HG03060 (cell line): ENCODE measurements around the gene KRTAP4-9.
"Not testable (repeated sequence)": the region's sequence is repeated elsewhere in the genome, so short reads cannot be mapped to it uniquely, and the experiment has no call there.

ENCODE experiments used
- ATAC-seq: cut with Tn5 transposase; IDR thresholded peaks from one replicate; pipeline ENCODE4 v1.9.1; 2021; ENCODE audit warnings: low read depth, moderate number of reproducible peaks; ENCODE audit not compliant: unreplicated experiment

KRTAP4-9 gene

DNA sequence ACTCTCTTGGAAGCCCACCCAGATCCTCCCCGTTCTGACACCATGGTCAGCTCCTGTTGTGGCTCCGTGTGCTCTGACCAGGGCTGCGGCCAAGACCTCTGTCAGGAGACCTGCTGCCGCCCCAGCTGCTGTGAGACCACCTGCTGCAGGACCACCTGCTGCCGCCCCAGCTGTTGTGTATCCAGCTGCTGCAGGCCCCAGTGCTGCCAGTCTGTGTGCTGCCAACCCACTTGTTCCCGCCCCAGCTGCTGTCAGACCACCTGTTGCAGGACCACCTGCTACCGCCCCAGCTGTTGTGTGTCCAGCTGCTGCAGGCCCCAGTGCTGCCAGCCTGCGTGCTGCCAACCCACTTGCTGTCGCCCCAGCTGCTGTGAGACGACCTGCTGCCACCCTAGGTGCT lies at the start of gene KRTAP4-9:
TSS of gene KRTAP4-9 (plus strand) at position 43 of the 400 bp plus-strand sequence. CDS start at position 43, 0 bp downstream.
- ATAC-seq = not testable (repeated sequence)

DNA sequence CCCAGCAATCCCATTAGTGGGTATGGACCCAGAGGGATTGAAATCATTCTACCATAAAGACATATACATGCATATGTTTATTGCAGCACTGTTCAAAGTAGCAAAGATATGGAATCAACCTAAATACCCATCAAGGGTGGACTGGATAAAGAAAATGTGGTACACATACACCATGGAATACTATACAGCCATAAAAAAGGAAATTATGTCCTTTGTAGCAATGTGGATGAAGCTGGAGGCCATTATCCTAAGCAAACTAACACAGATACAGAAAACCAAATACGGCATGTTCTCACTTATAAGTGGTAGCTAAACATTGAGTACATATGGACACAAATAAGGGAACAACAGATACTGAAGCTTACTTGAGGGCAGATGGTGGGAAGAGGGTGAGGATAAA lies 47.6 kb upstream of the KRTAP4-9 start:
- ATAC-seq = no peak

DNA sequence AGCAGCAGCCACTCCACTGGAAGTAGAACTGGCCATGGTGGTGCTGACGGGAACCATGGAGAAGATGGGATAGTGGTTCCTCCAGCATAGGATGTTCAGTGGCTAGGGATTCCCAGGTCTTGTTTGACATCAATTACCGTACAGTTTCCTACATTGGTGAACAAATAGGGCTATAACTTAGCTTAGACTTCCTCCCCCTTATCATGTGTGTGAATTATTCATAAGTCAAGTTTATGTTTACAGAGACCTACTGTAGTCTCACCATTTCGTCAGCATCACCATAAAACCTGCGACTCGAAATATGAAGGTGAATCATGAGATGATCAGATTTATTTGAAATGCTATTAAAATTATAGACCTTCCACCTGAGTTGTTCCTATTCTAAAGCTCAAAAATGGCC lies 46.4 kb upstream of the KRTAP4-9 start:
- ATAC-seq = no peak

DNA sequence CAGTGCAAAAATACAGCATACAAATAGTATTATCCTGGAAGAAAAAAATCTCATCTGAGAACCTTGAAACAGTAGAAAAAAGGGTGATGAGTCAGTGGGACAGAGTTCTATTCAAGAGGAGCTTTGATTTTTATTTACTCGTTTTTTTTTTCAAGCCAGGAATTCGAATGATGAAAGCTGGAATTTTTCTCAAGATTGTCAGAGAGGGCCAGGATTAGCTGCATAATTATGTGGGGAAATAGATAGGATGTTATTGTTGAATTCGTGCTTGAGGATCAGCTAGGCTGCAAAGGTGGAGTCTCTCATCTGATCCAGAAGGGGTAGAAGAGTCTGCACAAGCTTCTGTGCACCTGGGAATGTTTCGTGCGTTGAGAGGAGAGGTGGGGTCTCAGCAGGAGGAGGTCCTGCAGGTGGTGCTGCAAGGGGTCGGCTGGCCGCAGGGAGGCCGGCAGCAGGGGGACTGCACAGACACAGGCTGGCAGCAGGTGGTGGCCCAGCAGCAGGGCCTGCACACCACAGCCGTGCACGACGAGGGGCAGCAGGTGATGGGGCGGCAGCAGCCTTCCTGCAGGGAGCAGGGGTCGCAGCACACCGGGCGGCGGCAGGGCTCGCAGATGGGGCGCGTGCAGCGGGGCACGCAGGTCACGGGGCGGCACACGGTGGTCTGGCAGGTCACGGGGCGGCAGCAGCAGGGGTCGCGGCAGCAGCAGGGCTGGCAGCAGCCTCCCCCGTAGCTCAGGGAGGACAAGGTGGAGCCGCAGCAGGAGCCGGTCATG lies 45.7 kb upstream of the KRTAP4-9 start:
- ATAC-seq = not testable (repeated sequence)

DNA sequence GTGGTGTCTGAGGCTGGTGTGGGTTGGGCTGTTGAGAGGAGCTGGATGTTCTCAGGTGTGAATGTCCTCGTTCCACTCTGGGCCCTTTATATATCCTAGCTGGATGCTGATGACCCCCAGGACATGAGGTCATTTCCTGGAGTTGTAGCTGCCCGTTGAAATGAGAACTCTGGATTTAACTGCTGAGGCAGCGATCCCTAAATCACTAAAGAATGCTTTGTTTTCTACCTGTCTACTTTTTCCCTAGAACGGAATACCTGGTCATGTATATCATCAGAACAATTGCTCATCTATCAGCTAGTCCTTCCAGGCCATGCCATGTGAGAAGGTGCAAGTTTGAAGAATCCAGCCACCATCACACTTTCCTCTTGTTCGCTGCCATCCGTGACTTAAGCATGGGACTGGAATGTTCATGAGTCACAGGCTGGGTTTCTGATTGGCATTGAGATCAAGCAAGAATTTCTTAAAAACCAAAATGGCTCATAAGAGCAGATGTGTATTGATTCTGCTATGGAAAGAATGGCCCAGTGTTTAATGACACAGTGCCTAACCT lies 45.1 kb upstream of the KRTAP4-9 start, which contains the start of gene KRTAP2-3:
TSS of gene KRTAP2-3 (minus strand) at position 63 of the 553 bp plus-strand sequence. CDS start 64 bp downstream, outside the sequence.
- no peak for ATAC-seq

DNA sequence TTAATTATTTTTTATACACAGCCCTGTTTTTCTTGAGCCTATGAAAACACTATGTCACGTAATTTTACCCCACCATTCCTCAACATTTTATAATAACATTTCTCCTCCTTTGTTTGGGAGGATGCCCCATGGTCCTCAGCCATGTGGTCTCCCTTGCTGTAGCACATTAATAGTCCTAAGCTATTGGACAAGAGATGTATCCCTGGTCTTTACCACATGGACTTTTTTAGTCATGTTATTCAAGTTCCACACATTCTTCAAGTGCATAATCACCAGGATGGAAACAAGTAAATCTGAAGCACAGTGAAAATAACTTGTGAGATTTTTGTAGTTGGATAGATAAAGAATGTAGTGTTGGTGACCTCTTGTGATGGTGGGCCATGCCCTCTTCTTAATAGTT lies 43.2 kb upstream of the KRTAP4-9 start:
- ATAC-seq = no peak

DNA sequence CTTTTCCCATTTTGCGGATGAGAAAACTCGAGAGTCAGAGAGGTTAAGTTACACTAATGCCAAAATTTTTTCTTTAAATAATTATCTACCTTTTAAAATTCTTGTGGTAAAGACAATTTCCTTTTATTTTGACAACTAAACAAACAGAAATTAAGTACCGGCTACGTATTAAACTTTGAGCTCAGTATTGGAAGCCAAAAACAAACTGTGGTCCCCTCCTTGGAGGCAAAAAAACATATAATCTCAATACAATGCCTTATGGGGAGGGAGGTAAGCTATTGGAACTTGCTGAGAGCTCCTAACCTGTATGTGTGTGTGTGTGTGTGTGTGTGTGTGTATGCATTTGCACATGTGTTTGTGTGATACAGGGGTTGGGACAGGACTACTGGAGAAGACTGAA lies 41.7 kb upstream of the KRTAP4-9 start:
- no peak for ATAC-seq

DNA sequence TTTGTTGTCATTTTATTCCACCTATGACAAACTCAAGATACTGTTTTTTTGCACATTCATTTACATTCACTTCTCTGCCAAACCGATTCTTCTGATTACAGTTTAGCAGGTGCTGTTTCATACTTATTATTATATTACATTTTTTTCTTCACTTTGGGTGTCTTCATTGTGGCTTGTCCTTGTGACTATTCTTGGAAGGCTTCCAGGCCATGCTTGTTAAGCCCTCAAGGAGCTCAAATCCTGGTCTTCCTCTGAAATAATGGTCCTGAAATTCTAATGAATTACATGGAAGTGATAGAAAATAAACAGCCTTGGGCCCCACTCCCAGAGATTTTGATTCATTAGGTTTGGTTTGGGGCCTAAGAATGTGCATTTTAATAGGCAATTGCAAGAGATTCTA lies 40.9 kb upstream of the KRTAP4-9 start:
- ATAC-seq = no peak

DNA sequence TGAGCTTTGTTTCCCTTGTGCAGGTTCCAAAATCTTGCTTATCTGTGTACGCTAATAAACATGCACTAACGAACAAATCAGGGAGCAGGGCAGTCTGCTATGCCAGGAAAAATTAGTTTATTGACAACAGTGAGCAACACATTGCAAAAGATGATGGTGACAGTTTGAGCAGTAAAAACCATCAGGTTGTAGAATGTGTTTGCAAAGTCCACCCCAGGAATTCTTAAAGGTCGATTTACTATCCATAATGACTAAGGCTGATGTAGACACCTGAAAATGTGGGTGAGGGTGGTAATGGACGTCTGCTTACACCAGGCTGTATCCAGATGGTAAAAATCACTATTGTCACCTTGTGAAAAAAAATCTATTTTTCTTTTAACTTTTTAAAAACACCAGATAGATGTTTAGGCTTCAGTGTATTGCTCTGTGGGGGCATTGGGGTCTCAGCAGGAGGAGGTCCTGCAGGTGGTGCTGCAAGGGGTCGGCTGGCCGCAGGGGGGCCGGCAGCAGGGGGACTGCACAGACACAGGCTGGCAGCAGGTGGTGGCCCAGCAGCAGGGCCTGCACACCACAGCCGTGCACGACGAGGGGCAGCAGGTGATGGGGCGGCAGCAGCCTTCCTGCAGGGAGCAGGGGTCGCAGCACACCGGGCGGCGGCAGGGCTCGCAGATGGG lies 40.0 kb upstream of the KRTAP4-9 start:
- not testable (repeated sequence) for ATAC-seq

DNA sequence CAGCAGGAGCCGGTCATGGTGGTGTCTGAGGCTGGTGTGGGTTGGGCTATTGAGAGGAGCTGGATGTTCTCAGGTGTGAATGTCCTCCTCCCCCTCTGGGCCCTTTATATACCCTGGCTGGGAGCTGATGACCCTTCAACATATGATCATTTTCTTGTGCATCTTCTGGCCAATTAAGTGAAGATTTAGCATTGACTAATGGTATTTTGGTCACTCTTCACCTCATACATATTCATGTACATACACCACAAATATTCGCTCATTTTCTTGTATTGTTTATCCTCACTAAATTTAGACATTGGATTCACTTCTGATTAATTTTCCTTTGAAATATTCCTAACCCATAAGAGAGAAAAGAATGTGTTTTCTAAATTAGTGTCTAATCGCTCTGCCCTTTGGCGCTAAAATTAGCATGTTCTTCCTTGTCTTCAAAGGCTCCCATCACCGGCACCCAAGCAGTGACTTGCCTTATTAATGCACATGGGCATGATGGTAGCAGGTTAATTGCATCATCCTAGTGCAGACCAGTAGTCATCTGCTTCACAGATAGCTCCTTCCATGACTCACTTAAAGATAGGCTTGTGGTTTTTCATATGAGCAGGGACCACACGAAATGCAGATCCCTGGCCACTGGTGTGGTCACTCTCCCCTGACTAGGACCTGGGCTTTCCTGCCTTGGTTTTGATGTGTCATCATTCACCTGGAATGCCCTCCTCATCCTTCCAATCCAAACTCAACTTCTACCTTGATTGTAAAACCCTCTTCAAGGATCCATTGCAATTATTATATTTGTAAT lies 39.2 kb upstream of the KRTAP4-9 start, which contains the start of gene KRTAP2-4:
TSS of gene KRTAP2-4 (minus strand) at position 51 of the 796 bp plus-strand sequence. CDS start at position 17, 34 bp downstream.
- ATAC-seq = no peak

DNA sequence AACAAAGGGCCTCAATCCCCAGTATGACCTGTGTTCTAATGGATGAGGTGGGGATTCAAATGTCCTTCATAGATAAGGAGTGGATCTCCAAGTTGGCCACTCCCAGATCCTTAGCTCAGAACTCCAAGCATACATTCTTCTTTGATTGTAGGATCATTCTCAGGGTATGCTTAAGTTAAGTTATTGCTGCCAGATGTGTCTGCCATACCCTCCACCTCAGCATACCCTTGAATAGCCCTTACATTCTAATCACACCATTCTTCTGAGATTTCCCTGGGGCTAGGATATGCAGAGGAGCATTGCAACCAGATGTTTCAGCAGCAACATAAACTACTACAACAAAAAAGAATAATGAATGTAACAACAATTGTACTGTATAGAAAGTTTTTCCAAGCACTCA lies 37.9 kb upstream of the KRTAP4-9 start:
- no peak for ATAC-seq

DNA sequence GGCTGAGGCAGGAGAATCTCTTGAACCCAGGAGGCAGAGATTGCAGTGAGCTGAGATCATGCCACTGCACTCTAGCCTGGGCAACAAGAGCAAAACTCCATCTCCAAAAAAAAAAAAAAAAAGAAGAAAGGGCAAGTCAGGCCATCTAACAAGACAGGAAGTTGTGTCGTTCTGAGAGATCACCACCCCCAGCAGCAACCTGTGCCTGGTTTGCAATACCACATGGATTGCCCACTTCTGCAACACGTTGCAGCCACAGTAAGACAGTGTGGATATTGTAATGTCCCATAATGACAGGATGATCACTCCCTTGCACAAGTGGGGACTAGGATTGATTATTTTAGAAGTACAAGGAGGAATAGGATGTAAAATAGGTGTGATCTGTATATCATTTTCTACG lies 36.2 kb upstream of the KRTAP4-9 start:
- no peak for ATAC-seq

DNA sequence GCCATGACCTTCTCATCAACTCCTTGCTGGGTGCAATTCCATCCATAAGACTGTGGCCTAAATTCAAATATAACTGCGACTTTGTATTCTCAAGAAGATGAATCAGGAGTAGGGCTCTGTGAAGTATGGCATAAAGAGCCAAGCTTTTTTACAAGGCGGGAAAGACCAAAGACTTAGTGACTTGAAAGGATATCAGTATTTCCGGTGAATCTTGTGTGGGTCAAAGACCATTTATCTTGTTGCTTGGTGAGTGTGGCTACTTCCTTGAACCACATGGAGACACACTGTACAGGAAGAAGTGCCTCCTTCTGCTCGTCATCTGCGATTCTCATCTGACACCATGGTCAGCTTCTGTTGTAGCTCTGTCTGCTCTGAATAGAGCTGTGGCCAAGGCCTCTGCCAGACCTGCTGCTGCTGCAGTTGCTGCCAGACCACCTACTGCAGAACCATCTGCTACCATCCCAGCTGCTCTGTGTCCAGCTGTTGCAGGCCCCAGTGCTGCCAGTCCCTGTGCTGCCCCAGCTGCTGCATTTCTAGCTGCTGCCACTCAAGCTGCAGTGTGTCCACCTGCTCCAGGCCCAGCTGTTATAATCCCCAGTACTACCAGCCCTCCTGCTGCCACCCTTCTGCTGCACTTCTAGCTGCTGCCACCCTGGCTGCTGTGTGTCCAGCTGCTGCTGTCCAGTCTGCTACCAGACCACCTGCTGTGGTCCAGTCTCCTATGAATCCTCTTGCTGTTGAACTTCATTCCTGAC lies 33.4 kb upstream of the KRTAP4-9 start:
- ATAC-seq = no peak

DNA sequence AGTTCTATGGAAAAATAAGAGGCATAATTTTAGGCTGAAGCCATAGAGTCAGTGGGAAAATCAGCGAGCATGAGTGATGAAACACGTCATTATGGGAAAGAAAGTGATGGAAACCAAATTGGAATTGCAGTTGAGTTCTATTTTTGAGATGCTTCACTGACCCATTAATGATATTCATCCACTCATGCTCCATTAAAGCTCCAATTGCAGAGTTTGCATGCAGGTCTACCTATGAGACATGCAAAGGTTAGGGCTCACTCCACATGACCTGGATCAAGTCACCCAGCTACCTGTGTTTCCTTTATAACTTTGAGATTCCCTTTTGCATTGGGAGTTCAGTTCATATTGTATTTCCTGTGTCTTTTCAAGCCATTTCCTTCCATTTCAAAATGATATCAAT lies 31.5 kb upstream of the KRTAP4-9 start:
- ATAC-seq = no peak

DNA sequence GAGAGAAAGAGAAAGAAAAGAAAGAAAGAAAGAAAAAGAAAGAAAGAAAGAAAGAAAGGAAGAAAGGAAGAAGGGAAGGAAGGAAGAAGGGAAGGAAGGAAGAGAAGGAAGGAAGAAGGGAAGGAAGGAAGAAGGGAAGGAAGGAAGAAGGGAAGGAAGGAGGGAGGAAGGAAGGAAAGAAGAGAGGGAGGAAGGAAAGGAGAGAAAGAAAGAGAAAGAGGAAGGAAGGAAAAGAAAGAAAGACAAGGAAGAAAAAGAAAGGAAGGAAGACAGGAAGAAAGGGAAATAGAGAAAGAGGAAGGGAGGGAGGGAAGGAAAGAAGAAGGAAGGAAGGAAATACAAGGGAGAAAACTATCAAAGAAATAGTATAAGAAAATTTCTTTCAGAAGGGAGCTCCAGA lies 28.4 kb upstream of the KRTAP4-9 start:
- ATAC-seq = no peak

DNA sequence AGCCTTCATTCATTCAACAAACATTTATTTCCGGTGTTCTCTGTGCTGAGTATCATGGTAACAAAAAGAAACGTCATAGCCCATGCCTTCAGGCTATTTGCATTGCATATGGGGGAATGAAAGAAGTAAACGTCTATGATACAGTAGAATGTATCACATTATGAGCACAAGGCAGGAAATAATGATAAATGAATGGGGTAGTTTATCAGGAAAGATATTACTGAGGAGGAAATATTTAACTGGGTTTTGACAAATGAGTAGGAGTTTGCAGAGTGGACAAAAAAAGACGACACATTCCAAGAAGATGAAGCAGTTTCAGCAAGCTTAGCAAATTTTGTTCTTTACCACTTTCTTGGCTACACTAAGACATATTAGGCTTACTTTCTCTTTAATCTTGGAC lies 22.6 kb upstream of the KRTAP4-9 start:
- no peak for ATAC-seq

DNA sequence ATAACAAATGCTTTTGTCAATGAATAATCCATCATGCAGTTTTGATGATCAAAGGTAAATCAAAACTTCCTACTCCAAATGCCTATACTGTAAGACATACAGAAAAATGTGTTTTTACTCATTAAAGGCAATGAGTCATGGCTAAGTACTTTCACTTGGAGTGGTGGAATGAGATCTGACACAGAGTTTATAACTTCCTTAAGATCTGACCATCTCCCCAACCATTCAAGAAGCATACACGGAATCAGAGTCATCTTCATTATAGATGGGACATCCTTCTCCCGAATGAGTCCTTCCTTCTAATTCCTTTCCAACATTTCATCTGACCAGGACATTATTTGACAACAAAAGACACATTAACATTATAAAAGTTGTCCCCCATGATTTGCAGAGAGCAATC lies 21.8 kb upstream of the KRTAP4-9 start:
- ATAC-seq = not testable (repeated sequence)

DNA sequence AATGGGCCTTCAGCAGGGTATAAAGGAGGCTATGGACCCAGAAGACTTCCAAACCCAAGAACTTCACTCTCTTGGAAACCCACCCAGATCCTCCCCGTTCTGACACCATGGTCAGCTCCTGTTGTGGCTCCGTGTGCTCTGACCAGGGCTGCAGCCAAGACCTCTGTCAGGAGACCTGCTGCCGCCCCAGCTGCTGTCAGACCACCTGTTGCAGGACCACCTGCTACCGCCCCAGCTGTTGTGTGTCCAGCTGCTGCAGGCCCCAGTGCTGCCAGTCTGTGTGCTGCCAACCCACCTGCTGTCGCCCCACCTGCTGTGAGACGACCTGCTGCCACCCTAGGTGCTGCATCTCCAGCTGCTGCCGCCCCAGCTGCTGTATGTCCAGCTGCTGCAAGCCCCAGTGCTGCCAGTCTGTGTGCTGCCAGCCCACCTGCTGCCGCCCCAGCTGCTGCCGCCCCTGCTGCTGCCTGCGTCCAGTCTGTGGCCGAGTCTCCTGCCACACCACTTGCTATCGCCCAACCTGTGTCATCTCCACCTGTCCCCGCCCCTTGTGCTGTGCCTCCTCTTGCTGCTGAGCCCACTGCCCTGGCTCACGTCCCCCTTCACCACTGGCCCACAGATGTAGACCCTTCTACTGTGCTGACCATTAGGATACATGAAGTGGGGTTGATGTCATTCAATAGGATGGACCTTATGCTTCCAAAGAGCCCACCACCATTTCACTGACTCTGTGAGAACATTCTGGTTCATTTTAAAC lies 20.9 kb upstream of the KRTAP4-9 start, which contains the start of gene KRTAP4-7:
TSS of gene KRTAP4-7 (plus strand) at position 51 of the 757 bp plus-strand sequence. CDS start at position 108, 57 bp downstream.
- ATAC-seq = not testable (repeated sequence)

DNA sequence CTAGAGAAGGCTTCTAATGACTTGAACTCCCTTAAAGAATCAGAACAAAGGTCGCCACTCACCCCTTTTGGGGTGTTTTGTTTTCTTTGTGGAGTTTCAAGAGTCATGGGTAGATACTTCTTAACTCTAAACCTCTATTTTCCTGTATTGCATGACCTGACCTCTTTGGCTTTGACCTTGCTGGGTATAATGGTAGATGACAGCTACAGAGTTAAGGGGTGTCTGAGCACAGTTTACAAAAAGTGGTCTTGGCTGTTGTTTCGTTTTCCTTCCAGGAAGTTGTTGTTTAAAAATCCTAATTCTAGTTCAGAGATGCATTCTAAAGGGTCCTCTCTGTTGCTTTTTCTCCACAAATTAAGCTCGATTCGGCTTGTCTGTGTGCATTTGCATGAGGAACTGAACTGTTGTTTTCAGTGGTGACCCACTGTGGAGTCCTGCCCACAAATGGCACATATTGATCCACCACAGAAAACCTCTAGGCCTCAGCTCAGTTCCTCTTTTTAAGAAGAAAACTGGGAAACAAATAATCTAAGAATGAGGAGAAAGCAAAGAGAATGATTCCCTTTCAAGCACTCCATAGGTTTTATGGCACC lies 16.3 kb upstream of the KRTAP4-9 start:
- not testable (repeated sequence) for ATAC-seq
